IgD-negative memory B cell (primary cell): Measurements from ENCODE around the gene SEC16A. TPM values are rescaled to one million over a fixed set of nuclear protein-coding genes. Genes with fewer than 3 reads are reported as not detected.
"Not testable (repeated sequence)": the region's sequence is repeated elsewhere in the genome, so short reads cannot be mapped to it uniquely, and the experiment has no call there.

Experiments used
- H3K27ac Mint-ChIP-seq, 3 donors: one replicate each; pipeline ENCODE4 v1.8.0; 2020 to 2022; ENCODE audit warnings: mild to moderate bottlenecking in 3 of 3, mixed read lengths in 3 of 3, moderate library complexity in 1 of 3
- H3K27me3 Mint-ChIP-seq: one replicate; pipeline ENCODE4 v1.8.0; 2021; ENCODE audit warnings: mixed read lengths
- H3K36me3 Mint-ChIP-seq: one replicate; pipeline ENCODE4 v1.8.0; 2020; ENCODE audit warnings: mild to moderate bottlenecking, mixed read lengths
- H3K4me1 Mint-ChIP-seq, 3 donors: one replicate each; pipeline ENCODE4 v1.8.0; 2020 to 2022; ENCODE audit warnings: mixed read lengths in 3 of 3, mild to moderate bottlenecking in 1 of 3
- H3K4me3 Mint-ChIP-seq, 4 donors: one replicate each; pipeline ENCODE4 v1.8.0; 2020 to 2022; ENCODE audit warnings: mild to moderate bottlenecking in 4 of 4, mixed read lengths in 4 of 4, moderate library complexity in 3 of 4
- H3K9me3 Mint-ChIP-seq, 3 donors: one replicate each; pipeline ENCODE4 v1.8.0; 2020 to 2021; ENCODE audit warnings: mixed read lengths in 3 of 3, mild to moderate bottlenecking in 1 of 3
- polyA plus RNA-seq: library from polyadenylated mRNA; unstranded; fragments of 300-500 nt; fragmentation: Illumina TruSeq; gene quantifications from one replicate; pipeline ENCODE4 v1.2.3, GENCODE V29; 2021

The SEC16A gene
- polyA plus RNA-seq, 1 donor from 2014 or later = 30.1 TPM

- peak within 1 kb of the TSS; percentile 89 to 95 (median 94) for H3K4me3 Mint-ChIP-seq
- no peaks in the 10 kb centered on the region for H3K9me3 Mint-ChIP-seq
- peaks cover 21 to 27% (median 24%) of the 10 kb centered on the region in 3 donors for H3K4me1 Mint-ChIP-seq
- H3K36me3 Mint-ChIP-seq = peaks cover 4% of the 10 kb centered on the region
- H3K27me3 Mint-ChIP-seq = no peaks in the 10 kb centered on the region
- peak within 1 kb of the TSS; percentile 89 to 96 (median 95) for H3K27ac Mint-ChIP-seq
Observed at GRCh38 chr9:136410500-136411287, 72.1 kb downstream of the SEC16A start, which contains the start of the genes ENTR1 and PMPCA. TSS of gene ENTR1 (minus strand) at chr9:136410614. CDS start at chr9:136410397, 217 bp downstream. TSS of gene PMPCA (plus strand) at chr9:136410658. CDS start at chr9:136410669, 11 bp downstream.

- Mint-ChIP-seq H3K27ac (peak overlapping the region; percentile 71 to 89 (median 89)), H3K36me3 (peaks cover 4% of the 10 kb centered on the region), H3K4me3 (peak overlapping the region; percentile 89 to 95 (median 94)), H3K27me3 (no peaks in the 10 kb centered on the region), H3K9me3 (no peaks in the 10 kb centered on the region), H3K4me1 (peaks cover 24 to 31% (median 30%) of the 10 kb centered on the region in 3 donors)
Observed at GRCh38 chr9:136409557-136410455, 73.0 kb downstream of the SEC16A start.

- H3K9me3 Mint-ChIP-seq = no peaks in the 10 kb centered on the region
- H3K4me1 Mint-ChIP-seq = peaks cover 40 to 44% (median 44%) of the 10 kb centered on the region in 3 donors
- H3K27ac Mint-ChIP-seq = peak overlapping the region in 1 of 3 donors; percentile 60
- peaks cover 4% of the 10 kb centered on the region for H3K36me3 Mint-ChIP-seq
- H3K4me3 Mint-ChIP-seq = peak overlapping the region in 3 of 4 donors; percentile 27 to 85 (median 76)
- H3K27me3 Mint-ChIP-seq = no peaks in the 10 kb centered on the region
Observed at GRCh38 chr9:136407911-136408310, 74.9 kb downstream of the SEC16A start.

GRCh38 chr9:136407061-136407460 lies 75.8 kb downstream of the SEC16A start:
- not testable (repeated sequence) for H3K36me3 Mint-ChIP-seq, H3K9me3 Mint-ChIP-seq, H3K27me3 Mint-ChIP-seq
- Mint-ChIP-seq H3K27ac (peak overlapping the region in 1 of 3 donors; percentile 73), H3K4me1 (peaks cover 38 to 47% (median 42%) of the 10 kb centered on the region in 3 donors), H3K4me3 (peak overlapping the region in 2 of 4 donors; percentile 22 to 85)

- not testable (repeated sequence) for H3K27me3 Mint-ChIP-seq, H3K27ac Mint-ChIP-seq, H3K36me3 Mint-ChIP-seq, H3K9me3 Mint-ChIP-seq
- Mint-ChIP-seq H3K4me1 (peaks cover 28 to 39% (median 37%) of the 10 kb centered on the region in 3 donors), H3K4me3 (peak overlapping the region in 2 of 4 donors; percentile 18 to 78)
Observed at GRCh38 chr9:136405904-136406303, 76.9 kb downstream of the SEC16A start.

- Mint-ChIP-seq H3K27ac (no peak overlapping the region), H3K4me3 (peak overlapping the region in 1 of 4 donors; percentile 78), H3K9me3 (no peaks in the 10 kb centered on the region), H3K27me3 (no peaks in the 10 kb centered on the region), H3K36me3 (peaks cover 7% of the 10 kb centered on the region), H3K4me1 (peaks cover 28 to 39% (median 37%) of the 10 kb centered on the region in 3 donors)
Observed at GRCh38 chr9:136405481-136405880, 77.4 kb downstream of the SEC16A start.

- Mint-ChIP-seq H3K27me3 (no peaks in the 10 kb centered on the region), H3K27ac (peak overlapping the region; percentile 71 to 94 (median 92)), H3K4me1 (peaks cover 28 to 37% (median 35%) of the 10 kb centered on the region in 3 donors), H3K4me3 (peak overlapping the region in 3 of 4 donors; percentile 75 to 88 (median 87)), H3K36me3 (peaks cover 7% of the 10 kb centered on the region), H3K9me3 (no peaks in the 10 kb centered on the region)
Observed at GRCh38 chr9:136404801-136405136, 78.1 kb downstream of the SEC16A start.

- H3K36me3 Mint-ChIP-seq = peaks cover 7% of the 10 kb centered on the region
- H3K9me3 Mint-ChIP-seq = no peaks in the 10 kb centered on the region
- peaks cover 28 to 34% (median 31%) of the 10 kb centered on the region in 3 donors for H3K4me1 Mint-ChIP-seq
Observed at GRCh38 chr9:136403915-136404800, 78.7 kb downstream of the SEC16A start.

GRCh38 chr9:136403538-136403914 lies 79.3 kb downstream of the SEC16A start:
- H3K36me3 Mint-ChIP-seq = peaks cover 3% of the 10 kb centered on the region
- no peaks in the 10 kb centered on the region for H3K9me3 Mint-ChIP-seq
- peak overlapping the region in 2 of 3 donors; percentile 92 to 94 for H3K27ac Mint-ChIP-seq
- peak overlapping the region; percentile 61 to 87 (median 82) for H3K4me3 Mint-ChIP-seq
- peaks cover 27 to 35% (median 29%) of the 10 kb centered on the region in 3 donors for H3K4me1 Mint-ChIP-seq
- H3K27me3 Mint-ChIP-seq = no peaks in the 10 kb centered on the region

More at GRCh38 chr9:136403915-136404800, 78.7 kb downstream of the SEC16A start:
- peak overlapping the region; percentile 71 to 94 (median 92) for H3K27ac Mint-ChIP-seq
- no peaks in the 10 kb centered on the region for H3K27me3 Mint-ChIP-seq
- peak overlapping the region; percentile 61 to 88 (median 85) for H3K4me3 Mint-ChIP-seq

GRCh38 chr9:136402067-136402466 lies 80.8 kb downstream of the SEC16A start:
- peak overlapping the region in 1 of 3 donors; percentile 70 for H3K27ac Mint-ChIP-seq
- peak overlapping the region in 2 of 4 donors; percentile 66 to 81 for H3K4me3 Mint-ChIP-seq
- H3K36me3 Mint-ChIP-seq = peaks cover 3% of the 10 kb centered on the region
- H3K4me1 Mint-ChIP-seq = peaks cover 25 to 36% (median 27%) of the 10 kb centered on the region in 3 donors
- H3K9me3 Mint-ChIP-seq = no peaks in the 10 kb centered on the region
- no peaks in the 10 kb centered on the region for H3K27me3 Mint-ChIP-seq

GRCh38 chr9:136401173-136401922 lies 81.5 kb downstream of the SEC16A start:
- Mint-ChIP-seq H3K9me3 (no peaks in the 10 kb centered on the region), H3K36me3 (peaks cover 3% of the 10 kb centered on the region), H3K4me3 (peak overlapping the region; percentile 10 to 66 (median 30)), H3K4me1 (peaks cover 25 to 36% (median 27%) of the 10 kb centered on the region in 3 donors), H3K27me3 (no peaks in the 10 kb centered on the region), H3K27ac (no peak overlapping the region)

GRCh38 chr9:136400038-136400834 lies 82.6 kb downstream of the SEC16A start, which contains the start of gene SNAPC4:
TSS of gene SNAPC4 (minus strand) at chr9:136400170. CDS start at chr9:136398428, 1,742 bp downstream.
- peaks cover 25 to 32% (median 27%) of the 10 kb centered on the region in 3 donors for H3K4me1 Mint-ChIP-seq
- peaks cover 3% of the 10 kb centered on the region for H3K36me3 Mint-ChIP-seq
- no peaks in the 10 kb centered on the region for H3K9me3 Mint-ChIP-seq
- H3K27me3 Mint-ChIP-seq = no peaks in the 10 kb centered on the region
- peak within 1 kb of the TSS in 2 of 3 donors; percentile 71 to 92 for H3K27ac Mint-ChIP-seq
- peak within 1 kb of the TSS; percentile 82 to 92 (median 90) for H3K4me3 Mint-ChIP-seq
